DMS79 (cell line): ENCODE results near the gene NDUFS2.
"Not testable (repeated sequence)": the region's sequence is repeated elsewhere in the genome, so short reads cannot be mapped to it uniquely, and the experiment has no call there.

Experiments
- DNase-seq: peaks from one replicate; lab custom pipeline; 2025; lab: John Stamatoyannopoulos, UW

The NDUFS2 gene

GRCh38 chr1:161255302-161255701, 53.1 kb downstream of the NDUFS2 start:
- not testable (repeated sequence) for DNase-seq

GRCh38 chr1:161255955-161256520, 53.9 kb downstream of the NDUFS2 start:
- DNase-seq: not testable (repeated sequence)

- not testable (repeated sequence) for DNase-seq
These were observed 54.9 kb downstream of the NDUFS2 start for GRCh38 chr1:161257109-161257508.

- peak; percentile 25 for DNase-seq
These were observed 56.5 kb downstream of the NDUFS2 start, which contains the start of gene PCP4L1 for GRCh38 chr1:161258439-161259344. PCP4L1 (plus strand) TSS chr1:161258745; CDS start chr1:161258975, 230 bp downstream.

- DNase-seq: no peak
These were observed 57.2 kb downstream of the NDUFS2 start for GRCh38 chr1:161259345-161259702.

- no peak for DNase-seq
These were observed 57.6 kb downstream of the NDUFS2 start for GRCh38 chr1:161259765-161260164.

GRCh38 chr1:161260376-161261260, 58.5 kb downstream of the NDUFS2 start:
- DNase-seq: no peak

GRCh38 chr1:161261261-161262235, 59.4 kb downstream of the NDUFS2 start:
- no peak for DNase-seq
